Epithelial cell of esophagus (primary cell): Measurements from ENCODE around the gene LSG1.
A peak's percentile ranks its signal among the peaks of the same experiment; 100 is the strongest.

Experiments
- DNase-seq: peaks from one replicate; pipeline ENCODE4 v3.0.0; 2010; ENCODE audit warnings: low read depth
- H3K4me3 ChIP-seq: 2 replicates; pipeline ENCODE4 v1.5.1; 2011; ENCODE audit warnings: mild to moderate bottlenecking, low read length, control low read depth
- CTCF ChIP-seq: IDR thresholded peaks from 2 replicates; pipeline ENCODE4 v1.5.1; 2011; ENCODE audit warnings: low read depth, mild to moderate bottlenecking, low read length, control low read depth, inconsistent platforms; ENCODE audit not compliant: insufficient read depth; ENCODE audit errors: missing control alignments

Gene LSG1

GRCh38 chr3:194638991-194639605, 32.9 kb downstream of the LSG1 start:
- TF ChIP-seq CTCF, result no peak
- DNase-seq, result no peak
- no peak overlapping the region for H3K4me3 ChIP-seq

GRCh38 chr3:194637541-194638400, 34.2 kb downstream of the LSG1 start:
- no peak for DNase-seq
- TF ChIP-seq CTCF, result no peak

GRCh38 chr3:194637066-194637465, 34.9 kb downstream of the LSG1 start:
- TF ChIP-seq CTCF, result no peak
- peak; percentile 66 for DNase-seq
- H3K4me3 ChIP-seq, result no peak overlapping the region

More at GRCh38 chr3:194637541-194638400, 34.2 kb downstream of the LSG1 start:
- H3K4me3 ChIP-seq, result no peak overlapping the region

- peak; percentile 75 for DNase-seq
- H3K4me3 ChIP-seq, result peak within 1 kb of the TSS; percentile 57
- TF ChIP-seq CTCF, result no peak
Measured at GRCh38 chr3:194633349-194634004, 38.5 kb downstream of the LSG1 start, which contains the start of gene TMEM44. Gene TMEM44, minus strand, starts transcription at chr3:194633419. Its CDS starts 204 bp downstream, at chr3:194633215.

GRCh38 chr3:194632809-194633348, 39.1 kb downstream of the LSG1 start:
- peak; percentile 30 for DNase-seq
- TF ChIP-seq CTCF, result no peak
- H3K4me3 ChIP-seq, result peak overlapping the region; percentile 57

GRCh38 chr3:194632226-194632808, 39.7 kb downstream of the LSG1 start:
- TF ChIP-seq CTCF, result no peak
- DNase-seq, result no peak
- H3K4me3 ChIP-seq, result peak overlapping the region; percentile 57
